Breast epithelium (tissue), 3 donors: ENCODE results near the gene AMIGO2.

Experiments
- POLR2A ChIP-seq: fragments of 450-650 bp; IDR thresholded peaks from one replicate; pipeline ENCODE4 v1.6.1; 2016; ENCODE audit warnings: antibody characterized with exemption, mild to moderate bottlenecking, moderate library complexity
- POLR2AphosphoS5 ChIP-seq, 3 donors: sonication (generic); formaldehyde crosslinking; IDR thresholded peaks; one replicate each; pipeline ENCODE4 v1.6.1; 2017; ENCODE audit warnings: antibody characterized with exemption in 3 of 3
- TF ChIP-seq, protein P1 (sequence below), 3 donors: fragments of 450-650 bp; IDR thresholded peaks; one replicate each; pipeline ENCODE4 v1.5.1; 2016 to 2017; ENCODE audit warnings: antibody characterized with exemption in 3 of 3, mild to moderate bottlenecking in 3 of 3, moderate library complexity in 3 of 3

DNA sequence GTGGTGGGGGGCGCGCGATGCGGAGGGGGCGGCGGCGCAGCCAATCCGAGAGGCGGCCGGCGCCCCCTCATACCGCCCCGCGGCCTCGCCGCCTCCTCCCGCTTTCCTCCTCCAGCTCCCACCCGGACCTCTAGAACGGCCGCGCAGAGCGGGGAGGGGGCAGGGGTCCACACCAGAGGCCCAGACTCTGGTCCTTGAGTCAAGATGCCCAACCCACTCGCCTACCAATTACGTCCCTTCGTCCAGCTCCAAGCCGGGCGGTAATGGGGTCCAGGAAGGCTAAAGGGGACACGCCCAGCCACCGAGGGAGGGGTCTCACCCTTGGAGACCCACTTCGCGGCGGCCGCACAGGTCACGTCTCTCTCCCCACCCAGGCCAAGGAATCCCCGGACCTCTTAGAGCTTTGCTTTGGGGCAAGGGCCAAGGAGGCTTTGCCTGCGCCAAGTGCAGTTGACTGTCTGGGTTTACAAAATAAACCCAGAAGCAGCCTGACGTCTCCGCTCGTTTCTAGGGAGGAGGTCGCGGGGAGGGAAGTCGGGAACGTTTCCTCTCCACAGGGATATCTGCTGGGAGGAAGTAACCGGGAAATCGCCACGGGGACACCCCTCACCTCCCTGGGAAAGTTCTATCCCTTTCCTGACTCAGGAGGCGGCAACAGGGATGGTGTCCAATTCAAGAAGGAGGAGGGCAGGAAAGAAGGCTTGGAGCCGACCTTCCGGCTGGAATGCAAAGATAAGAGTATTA lies 394 bp upstream of the AMIGO2 start:
- TF ChIP-seq, protein P1, sequence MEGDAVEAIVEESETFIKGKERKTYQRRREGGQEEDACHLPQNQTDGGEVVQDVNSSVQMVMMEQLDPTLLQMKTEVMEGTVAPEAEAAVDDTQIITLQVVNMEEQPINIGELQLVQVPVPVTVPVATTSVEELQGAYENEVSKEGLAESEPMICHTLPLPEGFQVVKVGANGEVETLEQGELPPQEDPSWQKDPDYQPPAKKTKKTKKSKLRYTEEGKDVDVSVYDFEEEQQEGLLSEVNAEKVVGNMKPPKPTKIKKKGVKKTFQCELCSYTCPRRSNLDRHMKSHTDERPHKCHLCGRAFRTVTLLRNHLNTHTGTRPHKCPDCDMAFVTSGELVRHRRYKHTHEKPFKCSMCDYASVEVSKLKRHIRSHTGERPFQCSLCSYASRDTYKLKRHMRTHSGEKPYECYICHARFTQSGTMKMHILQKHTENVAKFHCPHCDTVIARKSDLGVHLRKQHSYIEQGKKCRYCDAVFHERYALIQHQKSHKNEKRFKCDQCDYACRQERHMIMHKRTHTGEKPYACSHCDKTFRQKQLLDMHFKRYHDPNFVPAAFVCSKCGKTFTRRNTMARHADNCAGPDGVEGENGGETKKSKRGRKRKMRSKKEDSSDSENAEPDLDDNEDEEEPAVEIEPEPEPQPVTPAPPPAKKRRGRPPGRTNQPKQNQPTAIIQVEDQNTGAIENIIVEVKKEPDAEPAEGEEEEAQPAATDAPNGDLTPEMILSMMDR (IDR thresholded peaks at IDR 0.05) = no peak
- TF ChIP-seq POLR2AphosphoS5 (IDR thresholded peaks at IDR 0.05) (peak in 2 of 3 donors; percentile 11 to 25), POLR2A (no peak)
